NK-92 (cell line): ENCODE results near the gene F9.

ENCODE experiments used
- DNase-seq: peaks from one replicate; lab custom pipeline; 2025; ENCODE audit not compliant: unreplicated experiment; lab: John Stamatoyannopoulos, UW

F9 gene

GRCh38 chrX:139596068-139596467, 65.5 kb downstream of the F9 start:
- DNase-seq = no peak

GRCh38 chrX:139600105-139600504, 69.6 kb downstream of the F9 start:
- DNase-seq = no peak
